ENCODE measurements around the gene VPS4B.
"Not testable (repeated sequence)": the region's sequence is repeated elsewhere in the genome, so short reads cannot be mapped to it uniquely, and the experiment has no call there.

The VPS4B gene

GRCh38 chr18:63373161-63373560 lies 49.1 kb downstream of the VPS4B start:
- no peak for DNase-seq (ENCODE audit: low read depth in 2 of 3, low spot score in 1 of 3)

- no peak for DNase-seq (ENCODE audit: low read depth in 2 of 3, low spot score in 1 of 3)
These were observed 53.7 kb downstream of the VPS4B start for GRCh38 chr18:63368611-63369010.

GRCh38 chr18:63367053-63367953 lies 55.0 kb downstream of the VPS4B start, which contains the start of gene KDSR:
Gene KDSR, minus strand, starts transcription at chr18:63367206. Its CDS starts 88 bp downstream, at chr18:63367118.
- DNase-seq (ENCODE audit: low read depth in 2 of 3, low spot score in 1 of 3): peak; percentile 61 to 82 (median 76)

GRCh38 chr18:63366213-63367052 lies 55.8 kb downstream of the VPS4B start:
- DNase-seq (ENCODE audit: low read depth in 2 of 3, low spot score in 1 of 3): peak; percentile 44 to 69 (median 65)

- DNase-seq (ENCODE audit: low read depth in 2 of 3, low spot score in 1 of 3): peak in 1 of 3 donors; percentile 8
These were observed 56.4 kb downstream of the VPS4B start for GRCh38 chr18:63365876-63366212.

- DNase-seq (ENCODE audit: low read depth in 2 of 3, low spot score in 1 of 3): no peak
These were observed 58.3 kb downstream of the VPS4B start for GRCh38 chr18:63363951-63364350.

GRCh38 chr18:63363420-63363819 lies 58.9 kb downstream of the VPS4B start:
- not testable (repeated sequence) for DNase-seq (ENCODE audit: low read depth in 2 of 3, low spot score in 1 of 3)

- DNase-seq (ENCODE audit: low read depth in 2 of 3, low spot score in 1 of 3): no peak
These were observed 65.9 kb downstream of the VPS4B start for GRCh38 chr18:63356272-63356896.

GRCh38 chr18:63350230-63350629 lies 72.0 kb downstream of the VPS4B start:
- DNase-seq (ENCODE audit: low read depth in 2 of 3, low spot score in 1 of 3): no peak

GRCh38 chr18:63348508-63349136 lies 73.7 kb downstream of the VPS4B start:
- DNase-seq (ENCODE audit: low read depth in 2 of 3, low spot score in 1 of 3): no peak

- DNase-seq (ENCODE audit: low read depth in 2 of 3, low spot score in 1 of 3): no peak
These were observed 75.6 kb downstream of the VPS4B start for GRCh38 chr18:63346480-63347183.

- no peak for DNase-seq (ENCODE audit: low read depth in 2 of 3, low spot score in 1 of 3)
These were observed 76.2 kb downstream of the VPS4B start for GRCh38 chr18:63346031-63346430.

- DNase-seq (ENCODE audit: low read depth in 2 of 3, low spot score in 1 of 3): no peak
These were observed 77.4 kb downstream of the VPS4B start for GRCh38 chr18:63344918-63345317.

GRCh38 chr18:63344263-63344662 lies 78.0 kb downstream of the VPS4B start:
- no peak for DNase-seq (ENCODE audit: low read depth in 2 of 3, low spot score in 1 of 3)

GRCh38 chr18:63342206-63342605 lies 80.1 kb downstream of the VPS4B start:
- no peak for DNase-seq (ENCODE audit: low read depth in 2 of 3, low spot score in 1 of 3)

GRCh38 chr18:63339920-63340484 lies 82.3 kb downstream of the VPS4B start:
- DNase-seq (ENCODE audit: low read depth in 2 of 3, low spot score in 1 of 3): peak in 1 of 3 donors; percentile 35

Measured in stimulated activated CD4-positive, alpha-beta T cell treated with anti-CD3 and anti-CD28 coated beads, Interleukin-12 subunit alpha, Interleukin-12 subunit beta, amount 100 ng/mL, for 48 hours (primary cell).